GM20000 (cell line): Measurements from ENCODE around the gene TM2D3.

Source experiments
- DNase-seq: peaks from one replicate; pipeline ENCODE4 v3.0.0; 2012; ENCODE audit warnings: low spot score
- CTCF ChIP-seq: IDR thresholded peaks from 2 replicates; pipeline ENCODE4 v1.5.1; 2012; ENCODE audit warnings: mild to moderate bottlenecking, control low read depth; ENCODE audit errors: extremely low read depth, missing control alignments

TM2D3 gene, protein sequence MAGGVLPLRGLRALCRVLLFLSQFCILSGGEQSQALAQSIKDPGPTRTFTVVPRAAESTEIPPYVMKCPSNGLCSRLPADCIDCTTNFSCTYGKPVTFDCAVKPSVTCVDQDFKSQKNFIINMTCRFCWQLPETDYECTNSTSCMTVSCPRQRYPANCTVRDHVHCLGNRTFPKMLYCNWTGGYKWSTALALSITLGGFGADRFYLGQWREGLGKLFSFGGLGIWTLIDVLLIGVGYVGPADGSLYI

DNA sequence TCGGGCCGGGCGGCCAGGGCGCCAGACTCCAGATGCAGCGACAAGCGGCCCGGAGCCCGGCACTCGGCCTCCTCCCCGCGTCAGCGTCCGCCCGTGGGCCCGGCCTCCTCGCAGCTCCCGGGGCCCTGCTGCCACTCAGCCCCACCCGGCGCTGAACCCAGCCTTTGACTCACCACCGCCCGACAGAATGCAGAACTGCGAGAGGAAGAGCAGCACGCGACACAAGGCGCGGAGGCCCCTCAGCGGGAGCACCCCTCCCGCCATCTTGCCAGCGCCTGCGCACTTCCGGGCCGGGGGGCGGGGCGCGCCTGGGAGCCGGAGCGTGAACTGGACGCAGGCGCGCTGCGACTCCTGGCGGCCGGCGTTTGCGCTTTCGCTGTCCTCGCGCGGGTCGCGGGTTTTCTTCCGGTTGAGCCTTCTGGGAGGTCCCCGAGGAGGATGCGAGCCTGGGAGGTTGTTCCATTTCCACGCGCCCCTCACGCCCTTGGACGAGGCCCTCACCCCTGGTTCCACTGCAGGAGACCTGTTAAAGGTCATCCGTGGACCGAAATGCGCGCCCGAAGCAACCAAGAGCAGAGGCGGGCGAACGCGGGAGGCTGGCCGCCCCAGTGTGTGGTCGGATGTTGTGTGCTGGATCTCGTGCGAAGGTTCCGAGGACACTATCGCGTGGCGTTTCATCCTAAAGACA, at the start of gene TM2D3:
TM2D3 (minus strand) TSS at position 284 of the 688 bp plus-strand sequence; CDS start at position 264, 20 bp downstream.
- peak; percentile 96 for DNase-seq
- peak; percentile 20 for TF ChIP-seq CTCF

- no peak for TF ChIP-seq CTCF
- DNase-seq: no peak
Observed at GRCh38 chr15:101698314-101698713, 46.1 kb upstream of the TM2D3 start.

GRCh38 chr15:101697488-101697887, 45.3 kb upstream of the TM2D3 start:
- no peak for TF ChIP-seq CTCF
- no peak for DNase-seq

DNA sequence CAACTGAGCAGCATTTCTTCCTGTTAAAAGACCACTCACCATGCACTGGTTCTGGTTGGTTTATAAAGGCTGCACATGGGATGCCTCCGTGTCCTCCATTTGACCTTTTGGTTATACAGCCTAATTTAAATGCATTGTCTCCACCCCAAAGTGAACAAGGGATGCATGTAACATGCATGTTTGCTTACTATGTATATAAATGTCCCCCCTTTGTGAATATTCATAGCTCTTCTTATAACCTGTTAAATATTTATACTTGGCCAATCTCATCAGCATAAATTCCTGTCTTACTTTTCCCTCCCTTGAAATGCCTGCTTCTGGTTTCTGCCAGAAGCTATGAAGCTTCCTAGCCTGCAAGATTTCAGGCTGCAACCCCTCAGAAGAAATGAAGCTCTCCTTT, 44.6 kb upstream of the TM2D3 start:
- no peak for TF ChIP-seq CTCF
- DNase-seq: no peak

GRCh38 chr15:101694261-101694660, 42.1 kb upstream of the TM2D3 start:
- DNase-seq: no peak

GRCh38 chr15:101692801-101693598, 40.8 kb upstream of the TM2D3 start:
- no peak for DNase-seq

More at GRCh38 chr15:101694261-101694660, 42.1 kb upstream of the TM2D3 start:
- no peak for TF ChIP-seq CTCF

More at GRCh38 chr15:101692801-101693598, 40.8 kb upstream of the TM2D3 start:
- no peak for TF ChIP-seq CTCF
